H1 (cell line): ENCODE data around the gene TPM1. TPM values are rescaled to one million over a fixed set of nuclear protein-coding genes. Genes with fewer than 3 reads are reported as not detected.

Source experiments
- CTCF ChIA-PET: fragments of 300-600 bp; sonication (Branson Sonifier 250); formaldehyde crosslinking; loops from one replicate; lab custom pipeline; 2021; ENCODE audit not compliant: partially characterized antibody; lab: Charles Lee
- POLR2A ChIA-PET: fragments of 300-600 bp; sonication (Branson Sonifier 250); formaldehyde crosslinking; loops from one replicate; lab custom pipeline; 2021; ENCODE audit warnings: inconsistent platforms; ENCODE audit not compliant: partially characterized antibody; lab: Charles Lee
- DNase-seq, 2 experiments: peaks; one replicate each; pipeline versions ENCODE4 v3.0.0 to v3.0.0-alpha.2; 2010 to 2022; ENCODE audit warnings: low spot score in 2 of 2, low read depth in 1 of 2, mixed read lengths in 1 of 2
- FAIRE-seq: peaks from 2 replicates; lab custom pipeline; 2011; peaks lifted over from hg19 to GRCh38; lab: Jason Lieb, UNC
- H2AFZ ChIP-seq: 2 replicates; pipeline ENCODE4 v1.8.1; 2012; ENCODE audit warnings: low read length, inconsistent platforms
- H2AK5ac ChIP-seq: 2 replicates; pipeline ENCODE4 v1.6.1; 2013; ENCODE audit warnings: low read depth, low read length
- H2BK120ac ChIP-seq: replicated peaks from 2 replicates; pipeline ENCODE3; 2013; ENCODE audit warnings: low read depth, low read length, inconsistent platforms
- H2BK12ac ChIP-seq: 2 replicates; pipeline ENCODE4 v1.6.1; 2013; ENCODE audit warnings: low read depth, low read length
- H2BK15ac ChIP-seq: 2 replicates; pipeline ENCODE4 v1.6.1; 2013; ENCODE audit warnings: low read length
- H2BK20ac ChIP-seq: 2 replicates; pipeline ENCODE4 v1.6.1; 2013; ENCODE audit warnings: low read length
- H2BK5ac ChIP-seq: 2 replicates; pipeline ENCODE4 v1.6.1; 2013; ENCODE audit warnings: low read depth, low read length
- H3K14ac ChIP-seq: 2 replicates; pipeline ENCODE4 v1.6.1; 2013; ENCODE audit warnings: inconsistent platforms; ENCODE audit not compliant: insufficient read length
- H3K18ac ChIP-seq: 2 replicates; pipeline ENCODE4 v1.6.1; 2013; ENCODE audit warnings: low read length; ENCODE audit errors: extremely low read depth
- H3K23ac ChIP-seq: 2 replicates; pipeline ENCODE4 v1.6.1; 2013; ENCODE audit warnings: inconsistent platforms; ENCODE audit not compliant: insufficient read length
- H3K23me2 ChIP-seq: 2 replicates; pipeline ENCODE4 v1.6.1; 2013; ENCODE audit warnings: low read depth, low read length
- H3K27ac ChIP-seq: 2 replicates; pipeline ENCODE4 v1.6.1; 2011; ENCODE audit warnings: low read depth, low read length, inconsistent platforms
- H3K27me3 ChIP-seq, 4 experiments: replicated peaks in 1 of 4; 1 replicate in 1 of 4; 2 replicates in 3 of 4; pipeline versions ENCODE4 v1.6.1 to v1.8.1; 2011 to 2013; ENCODE audit warnings: low read length in 3 of 4, mild to moderate bottlenecking in 3 of 4, inconsistent platforms in 2 of 4, mixed read lengths in 2 of 4, moderate library complexity in 1 of 4; ENCODE audit not compliant: control insufficient read depth in 3 of 4, insufficient read depth in 3 of 4; ENCODE audit errors: extremely low read depth in 1 of 4
- H3K36me3 ChIP-seq, 4 experiments: 2 replicates each; pipeline versions ENCODE4 v1.6.1 to v1.8.1; 2011 to 2013; ENCODE audit warnings: mild to moderate bottlenecking in 4 of 4, low read length in 3 of 4, moderate library complexity in 2 of 4, control low read depth in 1 of 4, inconsistent platforms in 1 of 4; ENCODE audit not compliant: insufficient read depth in 4 of 4, control insufficient read depth in 2 of 4
- H3K4ac ChIP-seq: replicated peaks from 2 replicates; pipeline ENCODE3; 2013; ENCODE audit warnings: low read length, low read depth, mixed read lengths, inconsistent platforms; ENCODE audit not compliant: insufficient read length
- H3K4me1 ChIP-seq, 4 experiments: replicated peaks in 1 of 4; 1 replicate in 1 of 4; 2 replicates in 3 of 4; pipeline versions ENCODE4 v1.6.1 to v1.8.1; 2011 to 2013; ENCODE audit warnings: low read length in 3 of 4, inconsistent platforms in 2 of 4, mixed read lengths in 1 of 4; ENCODE audit not compliant: insufficient read depth in 4 of 4, control insufficient read depth in 3 of 4
- H3K4me2 ChIP-seq, 2 experiments: 2 replicates each; pipeline versions ENCODE4 v1.6.1 to v1.8.1; 2011 to 2013; ENCODE audit warnings: low read depth in 2 of 2, low read length in 2 of 2, control low read depth in 1 of 2, inconsistent platforms in 1 of 2, mild to moderate bottlenecking in 1 of 2; ENCODE audit not compliant: insufficient read depth in 1 of 2
- H3K4me3 ChIP-seq, 4 experiments: fragments of 200-600, 300-600 bp in 1 of 4; sonication (generic), shearing (Covaris generic), sonication (Bioruptor Twin) in 1 of 4; 2 replicates each; pipeline versions ENCODE4 v1.5.1 to v1.8.1; 2011 to 2016; ENCODE audit warnings: low read length in 4 of 4, low read depth in 3 of 4, control low read depth in 2 of 4, inconsistent platforms in 2 of 4, mild to moderate bottlenecking in 2 of 4, mixed read lengths in 1 of 4, moderate library complexity in 1 of 4; ENCODE audit not compliant: insufficient read depth in 2 of 4; ENCODE audit errors: extremely low read depth in 1 of 4
- H3K56ac ChIP-seq: replicated peaks from 2 replicates; pipeline ENCODE3; 2013; ENCODE audit warnings: low read depth, mild to moderate bottlenecking, mixed read lengths, low read length, inconsistent platforms; ENCODE audit not compliant: insufficient read length
- H3K79me1 ChIP-seq: 2 replicates; pipeline ENCODE4 v1.6.1; 2013; ENCODE audit warnings: low read depth, low read length, control low read depth
- H3K79me2 ChIP-seq, 2 experiments: 2 replicates each; pipeline versions ENCODE4 v1.6.1 to v1.8.1; 2012 to 2013; ENCODE audit warnings: low read length in 2 of 2, mild to moderate bottlenecking in 2 of 2, inconsistent platforms in 1 of 2; ENCODE audit not compliant: insufficient read depth in 2 of 2, control insufficient read depth in 1 of 2
- H3K9ac ChIP-seq, 4 experiments: replicated peaks in 1 of 4; 1 replicate in 1 of 4; 2 replicates in 3 of 4; pipeline versions ENCODE4 v1.6.1 to v1.8.1; 2011 to 2013; ENCODE audit warnings: low read depth in 3 of 4, low read length in 3 of 4, control low read depth in 2 of 4, mild to moderate bottlenecking in 2 of 4, moderate library complexity in 2 of 4, inconsistent platforms in 1 of 4; ENCODE audit errors: extremely low read depth in 1 of 4
- H3K9me3 ChIP-seq, 2 experiments: 2 replicates each; pipeline versions ENCODE4 v1.6.1 to v1.8.1; 2012 to 2013; ENCODE audit warnings: mild to moderate bottlenecking in 2 of 2, moderate library complexity in 2 of 2, control low read depth in 1 of 2, inconsistent platforms in 1 of 2, low read depth in 1 of 2, low read length in 1 of 2, mixed read lengths in 1 of 2; ENCODE audit not compliant: insufficient read depth in 2 of 2
- H4K20me1 ChIP-seq, 2 experiments: replicated peaks in 1 of 2; 2 replicates each; pipeline versions ENCODE3 to v1.8.1; 2011 to 2013; ENCODE audit warnings: inconsistent platforms in 2 of 2, low read length in 2 of 2, mild to moderate bottlenecking in 1 of 2; ENCODE audit not compliant: insufficient read depth in 2 of 2, control insufficient read depth in 1 of 2
- H4K5ac ChIP-seq: 2 replicates; pipeline ENCODE4 v1.6.1; 2013; ENCODE audit warnings: low read length, low read depth, mixed read lengths, inconsistent platforms; ENCODE audit not compliant: insufficient read length
- H4K8ac ChIP-seq: 2 replicates; pipeline ENCODE4 v1.8.0; 2013; ENCODE audit warnings: mild to moderate bottlenecking, moderate library complexity, low read length, inconsistent platforms; ENCODE audit not compliant: insufficient read depth; ENCODE audit errors: extremely low read depth
- H4K91ac ChIP-seq: replicated peaks from 2 replicates; pipeline ENCODE3; 2013; ENCODE audit warnings: low read length, mixed read lengths, inconsistent platforms; ENCODE audit not compliant: insufficient read length
- ASH2L ChIP-seq: fragments of 200-600, 300-600 bp; sonication (generic); IDR thresholded peaks from one replicate; pipeline ENCODE4 v1.7.1; 2017; ENCODE audit warnings: low read length
- BRCA1 ChIP-seq: IDR thresholded peaks from 2 replicates; pipeline ENCODE4 v1.6.1; 2012; ENCODE audit warnings: low read depth, low read length, improper control_type of control experiment
- KDM4A ChIP-seq: IDR thresholded peaks from one replicate; pipeline ENCODE4 v1.7.1; 2012; ENCODE audit warnings: low read depth, mild to moderate bottlenecking, moderate library complexity, low read length, inconsistent platforms; ENCODE audit not compliant: severe bottlenecking
- SP1 ChIP-seq: IDR thresholded peaks from 2 replicates; pipeline ENCODE4 v1.6.1; 2011; ENCODE audit warnings: low read depth, low read length
- TAF7 ChIP-seq: optimal IDR thresholded peaks from 2 replicates; pipeline ENCODE3; 2011; ENCODE audit warnings: low read depth, mild to moderate bottlenecking, inconsistent platforms, low read length, moderate library complexity, borderline replicate concordance
- WGBS, 2 experiments: shearing (Covaris generic) in 1 of 2; methylation state at CpG; one replicate each; pipeline versions ENCODE4 v1.1.6 to v1.1.7; 2013 to 2015; ENCODE audit warnings: low lambda C conversion rate in 2 of 2, mixed read lengths in 2 of 2, inconsistent platforms in 1 of 2, low coverage in 1 of 2, missing lambda C conversion rate in 1 of 2; ENCODE audit not compliant: insufficient replicate concordance in 2 of 2, insufficient coverage in 1 of 2, insufficient read length in 1 of 2; ENCODE audit errors: extremely low coverage in 1 of 2, missing lambda C conversion rate in 1 of 2; 5-methylcytosine and 5-hydroxymethylcytosine counted together
- polyA plus RNA-seq, 7 experiments: library from polyadenylated mRNA; depleted of rRNA in 3 of 7; stranded (reverse) in 5 of 7; unstranded in 2 of 7; fragments of >200 nt in 5 of 7; fragments of 200-250 nt in 2 of 7; gene quantifications; 1 replicate in 5 of 7; 2 replicates in 1 of 7; 4 replicates in 1 of 7; pipeline versions ENCODE4 v1.2.1 to v1.2.3, GENCODE V29; 2011 to 2013; ENCODE audit warnings: missing spikeins in 2 of 7, mixed read lengths in 2 of 7
- total RNA-seq: library from RNA; stranded (reverse); fragmentation: NEBNext Ultra II Directional; extraction: Animal tissue kit (Norgen Biotek cat#: 25700); gene quantifications from 2 replicates; pipeline ENCODE4 v1.2.1, GENCODE V29; 2021

The TPM1 gene
- total and polyA plus RNA-seq, 2 of the 8 experiments (the other 6 are each of a cell fraction or from before 2014, with no cell fraction given): 258 to 579 TPM

GRCh38 chr15:63042877-63043334 lies 359 bp downstream of the TPM1 start:
- no peak overlapping the region for H2BK120ac ChIP-seq
- H4K20me1 ChIP-seq: peaks cover 3 to 6% of the 10 kb centered on the region in 2 experiments
- no peak overlapping the region for H2BK20ac ChIP-seq
- peak overlapping the region; percentile 92 to 98 (median 96) for H3K4me3 ChIP-seq
- H3K27ac ChIP-seq: peak overlapping the region; percentile 76
- no peak overlapping the region for H3K23ac ChIP-seq
- peak overlapping the region; percentile 83 to 95 (median 88) for H3K9ac ChIP-seq
- no peak for DNase-seq
- H2BK15ac ChIP-seq: no peak overlapping the region
- FAIRE-seq: no peak
- no peaks in the 10 kb centered on the region for H3K9me3 ChIP-seq
- peak overlapping the region; percentile 67 for H3K56ac ChIP-seq
- H3K27me3 ChIP-seq: peaks cover 0 to 3% (median 0%) of the 10 kb centered on the region in 4 experiments; a peak in 2 of 7 replicates
- no peak overlapping the region for H4K8ac ChIP-seq
- H4K5ac ChIP-seq: peak overlapping the region; percentile 89
- no peak overlapping the region; the same call in 1 of the 2 replicates for H2BK12ac ChIP-seq
- peaks cover 15% of the 10 kb centered on the region; the same call in 1 of the 2 replicates for H3K23me2 ChIP-seq
- H3K79me2 ChIP-seq: peaks cover 0 to 24% of the 10 kb centered on the region in 2 experiments; a peak in 2 of 4 replicates
- no peak overlapping the region for H2AK5ac ChIP-seq
- peaks cover 8 to 44% (median 15%) of the 10 kb centered on the region in 4 experiments; a peak in 7 of 8 replicates for H3K36me3 ChIP-seq
- no peak overlapping the region for H3K14ac ChIP-seq
- H3K79me1 ChIP-seq: no peaks in the 10 kb centered on the region
- peak overlapping the region; percentile 87 to 94 for H3K4me2 ChIP-seq
- H2BK5ac ChIP-seq: peak overlapping the region; percentile 86
- peak overlapping the region; percentile 76 for H4K91ac ChIP-seq
- ChIA-PET CTCF (interaction anchor here (0.8 to 2.5 kb wide), 3 partner anchors 20 to 115 kb away, joined by 3 to 8 read pairs (median 3); no protein-coding TSS in a partner anchor), POLR2A (interaction anchor here (0.7 to 30.9 kb wide), 25 partner anchors 9 to 264 kb away, joined by 3 to 635 read pairs (median 4); no protein-coding TSS in a partner anchor)
- 3% methylated on average over 19 of the region's 31 CpGs; no CpG with 5 or more reads in 1 of the 2 experiments for WGBS, 2 experiments
- peak; percentile 15 for TF ChIP-seq TAF7
- TF ChIP-seq KDM4A: peak; percentile 7
- peak; percentile 45 for TF ChIP-seq ASH2L
- no peak for TF ChIP-seq SP1
- TF ChIP-seq BRCA1: no peak
- peak overlapping the region; percentile 98 for H3K18ac ChIP-seq
- peaks cover 14 to 47% (median 28%) of the 10 kb centered on the region in 4 experiments for H3K4me1 ChIP-seq
- no peak overlapping the region for H3K4ac ChIP-seq
- H2AFZ ChIP-seq: no peak overlapping the region
